Uterus (tissue), 4 donors: ENCODE data around the gene PSMD12. TPM values are rescaled to one million over a fixed set of nuclear protein-coding genes. Genes with fewer than 3 reads are reported as not detected.

Experiments
- DNase-seq, 2 donors: peaks; one replicate each; pipeline ENCODE4 v3.0.0-alpha.2; 2019 to 2020
- H3K27ac ChIP-seq, 2 donors: fragments of 200-600 bp; sonication (generic); 1 replicate in 1 of 2; 2 replicates in 1 of 2; pipeline ENCODE4 v1.5.1; 2016 to 2018
- H3K27me3 ChIP-seq, 2 donors: fragments of 200-600 bp; sonication (generic); one replicate each; pipeline ENCODE4 v1.5.1; 2018 to 2019; ENCODE audit warnings: control low read depth in 1 of 2
- H3K36me3 ChIP-seq, 2 donors: fragments of 200-600 bp; sonication (generic); one replicate each; pipeline ENCODE4 v1.5.1; 2019; ENCODE audit warnings: control low read depth in 1 of 2
- H3K4me1 ChIP-seq, 2 donors: fragments of 200-600 bp; sonication (generic); one replicate each; pipeline ENCODE4 v1.5.1; 2018 to 2019; ENCODE audit warnings: control low read depth in 1 of 2
- H3K4me3 ChIP-seq, 2 donors: fragments of 200-600 bp; sonication (generic); 1 replicate in 1 of 2; 2 replicates in 1 of 2; pipeline ENCODE4 v1.5.1; 2018 to 2019; ENCODE audit warnings: mild to moderate bottlenecking in 1 of 2
- H3K9me3 ChIP-seq, 2 donors: fragments of 200-600 bp; sonication (generic); one replicate each; pipeline ENCODE4 v1.5.1; 2019; ENCODE audit warnings: control low read depth in 1 of 2
- CTCF ChIP-seq, 4 experiments: fragments of 200-600 bp in 2 of 4; fragments of 450-650 bp in 2 of 4; sonication (generic) in 2 of 4; IDR thresholded peaks; one replicate each; pipeline ENCODE4 v1.5.1; 2016 to 2019; ENCODE audit warnings: antibody characterized with exemption in 4 of 4, mild to moderate bottlenecking in 2 of 4, moderate library complexity in 1 of 4
- POLR2A ChIP-seq, 2 donors: fragments of 450-650 bp; IDR thresholded peaks; one replicate each; pipeline ENCODE4 v1.6.1; 2016; ENCODE audit warnings: antibody characterized with exemption in 2 of 2, mild to moderate bottlenecking in 1 of 2, moderate library complexity in 1 of 2
- intact Hi-C: fragments of 100-400 bp; cut with DNase I; formaldehyde crosslinking; loops from one replicate; pipeline ENCODE4 v1.15.1; 2023; ENCODE audit warnings: low total_unique reads
- total RNA-seq, 4 donors: library from RNA; depleted of rRNA in 3 of 4; stranded (reverse); fragments of >200 nt in 3 of 4; gene quantifications; one replicate each; pipeline versions ENCODE4 v1.1.0 to v1.2.4, GENCODE V29; 2014 to 2023
- donor health status: DM: yes; HTN: yes; CAD: no.

The PSMD12 gene
- total RNA-seq, 4 donors from 2014 or later: 10.5 to 55.6 (median 24.9) TPM

DNA sequence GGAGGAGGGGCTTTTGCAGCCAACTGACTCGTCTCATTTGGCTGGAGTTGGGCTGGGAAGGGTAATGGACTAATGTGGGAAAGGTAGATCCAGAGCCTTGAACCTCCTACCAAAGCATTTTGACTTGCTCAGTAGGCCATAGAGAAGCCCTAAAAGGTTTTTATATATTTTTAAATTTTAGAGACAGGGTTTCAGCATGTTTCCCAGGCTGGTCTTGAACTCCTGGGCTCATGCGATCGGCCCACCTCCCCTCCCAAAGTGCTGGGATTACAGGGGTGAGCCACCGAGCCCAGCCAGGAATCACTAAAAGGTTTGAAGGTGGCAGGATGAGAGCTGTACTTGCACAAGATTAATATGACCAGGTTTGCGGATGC is 8.7 kb upstream of the PSMD12 start:
- Histone ChIP-seq H3K4me1 (no peaks in the 10 kb centered on the region), H3K27ac (no peak overlapping the region), H3K27me3 (no peaks in the 10 kb centered on the region), H3K4me3 (no peak overlapping the region), H3K9me3 (no peaks in the 10 kb centered on the region), H3K36me3 (no peaks in the 10 kb centered on the region)
- DNase-seq: no peak
- TF ChIP-seq CTCF (IDR thresholded peaks at IDR 0.05) (no peak), POLR2A (IDR thresholded peaks at IDR 0.05) (no peak)
- intact Hi-C loops: loop anchor here (5.0 kb wide), 1 partner anchor 312 kb away; no protein-coding TSS in a partner anchor

- Histone ChIP-seq H3K4me3 (no peak overlapping the region), H3K36me3 (no peaks in the 10 kb centered on the region), H3K4me1 (no peaks in the 10 kb centered on the region), H3K27me3 (no peaks in the 10 kb centered on the region), H3K27ac (no peak overlapping the region), H3K9me3 (no peaks in the 10 kb centered on the region)
- intact Hi-C loops: loop anchor here (5.0 kb wide), 1 partner anchor 313 kb away; no protein-coding TSS in a partner anchor
- DNase-seq: peak; percentile 74 to 79
- TF ChIP-seq CTCF (IDR thresholded peaks at IDR 0.05): peak; percentile 70 to 76 (median 74)
- no peak for TF ChIP-seq POLR2A (IDR thresholded peaks at IDR 0.05)
Measured at GRCh38 chr17:67374329-67375053, 8.1 kb upstream of the PSMD12 start.

- no peaks in the 10 kb centered on the region for H3K4me1 ChIP-seq
- no peaks in the 10 kb centered on the region for H3K27me3 ChIP-seq
- intact Hi-C loops: no loop called here
- H3K9me3 ChIP-seq: no peaks in the 10 kb centered on the region
- no peak overlapping the region for H3K4me3 ChIP-seq
- DNase-seq: no peak
- no peaks in the 10 kb centered on the region for H3K36me3 ChIP-seq
- TF ChIP-seq CTCF (IDR thresholded peaks at IDR 0.05) (no peak), POLR2A (IDR thresholded peaks at IDR 0.05) (no peak)
- no peak overlapping the region for H3K27ac ChIP-seq
Measured at GRCh38 chr17:67372751-67373150, 6.4 kb upstream of the PSMD12 start.

DNA sequence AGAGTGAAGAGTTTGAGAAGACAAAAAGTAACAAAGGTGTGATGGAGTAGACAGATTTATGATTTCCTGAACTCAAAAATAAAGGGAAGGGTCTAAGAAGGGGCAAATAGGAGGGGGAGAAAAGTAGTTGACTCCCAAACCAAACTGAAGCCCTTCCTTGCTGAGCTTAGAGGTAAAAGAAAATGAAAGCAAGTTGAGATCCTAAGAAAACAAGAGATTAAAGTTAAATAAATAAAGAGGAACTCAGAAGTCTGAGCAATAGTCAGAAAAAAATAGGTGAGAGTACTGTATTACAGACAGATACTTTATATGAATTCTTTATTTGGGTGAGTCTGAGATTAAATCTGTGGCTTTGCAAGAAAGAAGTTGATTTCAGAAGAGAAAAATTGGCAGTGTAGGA is 3.3 kb upstream of the PSMD12 start:
- Histone ChIP-seq H3K4me1 (peaks cover 0 to 8% of the 10 kb centered on the region in 2 donors), H3K4me3 (no peak overlapping the region), H3K9me3 (no peaks in the 10 kb centered on the region), H3K27ac (no peak overlapping the region), H3K36me3 (no peaks in the 10 kb centered on the region), H3K27me3 (no peaks in the 10 kb centered on the region)
- no peak for DNase-seq
- TF ChIP-seq POLR2A (IDR thresholded peaks at IDR 0.05): no peak
- no peak for TF ChIP-seq CTCF (IDR thresholded peaks at IDR 0.05)
- intact Hi-C loops: no loop called here

- H3K4me3 ChIP-seq: peak overlapping the region; percentile 86 to 93
- TF ChIP-seq CTCF (IDR thresholded peaks at IDR 0.05): no peak
- H3K27ac ChIP-seq: peak overlapping the region; percentile 89 to 91
- intact Hi-C loops: no loop called here
- H3K36me3 ChIP-seq: no peaks in the 10 kb centered on the region
- no peaks in the 10 kb centered on the region for H3K9me3 ChIP-seq
- no peak for DNase-seq
- peaks cover 0 to 10% of the 10 kb centered on the region in 2 donors for H3K4me1 ChIP-seq
- H3K27me3 ChIP-seq: no peaks in the 10 kb centered on the region
Measured at GRCh38 chr17:67365738-67366192, 612 bp downstream of the PSMD12 start.
